SK-N-MC (cell line): ENCODE measurements around the gene ARMH4.

ENCODE experiments used
- EZH2 ChIP-seq: fragments of 200-600 bp; sonication (generic); IDR thresholded peaks from one replicate; pipeline ENCODE4 v1.6.1; 2017; ENCODE audit warnings: antibody characterized with exemption
- POLR2AphosphoS5 ChIP-seq: IDR thresholded peaks from 2 replicates; pipeline ENCODE4 v1.6.1; 2012; ENCODE audit warnings: mild to moderate bottlenecking, low read depth, low read length, borderline replicate concordance

DNA sequence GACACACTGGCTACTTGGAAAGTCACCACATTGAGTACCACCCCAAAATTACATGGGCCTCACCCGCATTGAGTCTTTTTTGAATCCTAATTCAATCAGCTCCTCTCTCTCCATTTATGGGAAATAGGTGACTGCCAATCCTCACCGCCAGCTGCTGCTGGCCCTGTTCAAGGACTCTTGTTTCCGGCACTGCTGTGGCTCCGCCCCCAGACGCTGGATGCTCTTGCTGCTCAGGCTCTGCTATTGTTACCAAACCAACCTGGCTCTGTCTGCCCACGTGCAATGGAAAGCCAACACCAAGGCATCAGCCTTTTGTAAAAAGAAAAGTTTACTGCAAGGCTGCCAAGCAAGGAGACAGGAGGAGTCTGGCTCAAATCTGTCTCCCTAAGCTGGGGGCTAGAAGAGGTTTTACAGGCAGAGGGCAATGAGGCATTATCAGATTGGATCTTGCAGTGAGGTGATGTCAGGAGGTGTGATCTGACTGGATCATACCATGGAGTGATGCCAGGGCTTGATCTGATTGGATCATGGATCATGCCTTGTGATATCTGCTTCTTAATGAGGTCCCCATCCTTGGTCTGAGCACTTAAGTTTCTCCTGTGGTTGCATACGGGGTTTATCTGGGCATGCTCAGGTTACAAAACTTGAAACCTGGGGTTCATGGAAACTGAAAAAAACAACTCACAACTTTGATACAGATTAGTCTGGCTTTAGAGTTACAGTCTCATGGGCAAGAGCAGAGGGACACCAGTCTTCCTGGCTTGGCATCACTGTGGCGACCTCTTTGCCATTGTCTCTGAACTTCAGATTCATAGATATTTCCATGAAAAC, 169.0 kb downstream of the ARMH4 start:
- TF ChIP-seq POLR2AphosphoS5 (no peak), EZH2 (no peak)
